SK-N-SH treated with all-trans-retinoic acid at 6 μM for 48 hours (cell line): ENCODE data around the gene ENDOG.

Experiments used
- ATAC-seq: fragments of 200-7000 bp; cut with Tn5 transposase; 3 replicates; pipeline ENCODE4 v1.9.1; 2020; ENCODE audit warnings: mild to moderate bottlenecking, moderate library complexity
- ARNTL ChIP-seq: fragments of 450-650 bp; formaldehyde crosslinking; IDR thresholded peaks from 2 replicates; pipeline ENCODE4 v1.5.0; 2020; ENCODE audit warnings: low read depth, mild to moderate bottlenecking, moderate library complexity, borderline replicate concordance
- BACH2 ChIP-seq: fragments of 250-450 bp; sonication (Bioruptor Pico); IDR thresholded peaks from 2 replicates; pipeline ENCODE4 v1.9.0; 2021; ENCODE audit warnings: mild to moderate bottlenecking, borderline replicate concordance
- CSDC2 ChIP-seq: fragments of 250-450 bp; sonication (Bioruptor Pico); IDR thresholded peaks from 2 replicates; pipeline ENCODE4 v1.5.0; 2020; ENCODE audit warnings: mild to moderate bottlenecking, moderate library complexity
- CSRNP3 ChIP-seq: fragments of 250-450 bp; sonication (Bioruptor Pico); IDR thresholded peaks from 2 replicates; pipeline ENCODE4 v1.5.1; 2021; ENCODE audit warnings: mild to moderate bottlenecking, moderate library complexity
- ESRRG ChIP-seq: fragments of 250-450 bp; sonication (Bioruptor Pico); IDR thresholded peaks from 2 replicates; pipeline ENCODE4 v1.6.1; 2021; ENCODE audit warnings: mild to moderate bottlenecking
- GLIS3 ChIP-seq: fragments of 250-450 bp; sonication (Bioruptor Pico); IDR thresholded peaks from 2 replicates; pipeline ENCODE4 v1.5.0; 2020; ENCODE audit warnings: mild to moderate bottlenecking, moderate library complexity
- ISL1 ChIP-seq: fragments of 250-450 bp; sonication (Bioruptor Pico); IDR thresholded peaks from 2 replicates; pipeline ENCODE4 v2.1.2; 2022; ENCODE audit warnings: mild to moderate bottlenecking, moderate library complexity
- OSR1 ChIP-seq: fragments of 250-450 bp; sonication (Bioruptor Pico); IDR thresholded peaks from 2 replicates; pipeline ENCODE4 v1.8.0; 2022; ENCODE audit warnings: moderate library complexity, mild to moderate bottlenecking, inconsistent platforms
- PATZ1 ChIP-seq: fragments of 250-450 bp; sonication (Bioruptor Pico); IDR thresholded peaks from 2 replicates; pipeline ENCODE4 v1.8.0; 2020; ENCODE audit warnings: mild to moderate bottlenecking, moderate library complexity, borderline replicate concordance
- POU6F1 ChIP-seq: fragments of 250-450 bp; sonication (Bioruptor Pico); IDR thresholded peaks from 2 replicates; pipeline ENCODE4 v1.8.0; 2021; ENCODE audit warnings: low read depth, mild to moderate bottlenecking, moderate library complexity, borderline replicate concordance
- PPARA ChIP-seq: fragments of 250-450 bp; sonication (Bioruptor Pico); IDR thresholded peaks from 2 replicates; pipeline ENCODE4 v1.5.0; 2020; ENCODE audit warnings: mild to moderate bottlenecking, borderline replicate concordance
- RARB ChIP-seq: fragments of 250-450 bp; sonication (Bioruptor Pico); IDR thresholded peaks from 2 replicates; pipeline ENCODE4 v1.8.0; 2021; ENCODE audit warnings: mild to moderate bottlenecking, moderate library complexity
- SNAI2 ChIP-seq: fragments of 250-450 bp; sonication (Bioruptor Pico); IDR thresholded peaks from 2 replicates; pipeline ENCODE4 v1.5.0; 2020; ENCODE audit warnings: mild to moderate bottlenecking, moderate library complexity
- TOX ChIP-seq: fragments of 250-450 bp; sonication (Bioruptor Pico); IDR thresholded peaks from 2 replicates; pipeline ENCODE4 v1.8.0; 2021; ENCODE audit warnings: mild to moderate bottlenecking, moderate library complexity, borderline replicate concordance
- TSHZ2 ChIP-seq: fragments of 250-450 bp; sonication (Bioruptor Pico); IDR thresholded peaks from 2 replicates; pipeline ENCODE4 v1.5.0; 2020; ENCODE audit warnings: mild to moderate bottlenecking, moderate library complexity
- ZC3H10 ChIP-seq: fragments of 250-450 bp; sonication (Bioruptor Pico); IDR thresholded peaks from 2 replicates; pipeline ENCODE4 v1.5.1; 2021; ENCODE audit warnings: mild to moderate bottlenecking, moderate library complexity
- ZFP3 ChIP-seq: fragments of 250-450 bp; sonication (Bioruptor Pico); IDR thresholded peaks from 2 replicates; pipeline ENCODE4 v1.5.0; 2020; ENCODE audit warnings: mild to moderate bottlenecking, moderate library complexity
- ZFP30 ChIP-seq: fragments of 450-650 bp; formaldehyde crosslinking; IDR thresholded peaks from 2 replicates; pipeline ENCODE4 v1.5.0; 2022; ENCODE audit warnings: mild to moderate bottlenecking, moderate library complexity
- ZNF565 ChIP-seq: fragments of 450-650 bp; formaldehyde crosslinking; conservative IDR thresholded peaks from 2 replicates; pipeline ENCODE4 v1.5.0; 2020; ENCODE audit warnings: low read depth, mild to moderate bottlenecking, moderate library complexity
- ZNF70 ChIP-seq: fragments of 450-650 bp; formaldehyde crosslinking; IDR thresholded peaks from 2 replicates; pipeline ENCODE4 v1.5.0; 2020; ENCODE audit warnings: mild to moderate bottlenecking, moderate library complexity
- ZNF8 ChIP-seq: fragments of 450-650 bp; formaldehyde crosslinking; IDR thresholded peaks from 2 replicates; pipeline ENCODE4 v1.5.0; 2020; ENCODE audit warnings: mild to moderate bottlenecking, moderate library complexity

ENDOG gene

GRCh38 chr9:128821584-128822406, 3.5 kb downstream of the ENDOG start:
- no peak for TF ChIP-seq ZFP30 (CRISPR knock-in tag)
- no peak for TF ChIP-seq ZFP3 (CRISPR knock-in tag)
- TF ChIP-seq ZNF8 (CRISPR knock-in tag) = no peak
- TF ChIP-seq RARB (CRISPR knock-in tag) = no peak
- TF ChIP-seq ZNF70 (CRISPR knock-in tag) = no peak
- no peak for ATAC-seq

- TF ChIP-seq GLIS3 (no peak), ZNF8 (CRISPR knock-in tag) (no peak), POU6F1 (CRISPR knock-in tag) (no peak), SNAI2 (CRISPR knock-in tag) (no peak), OSR1 (CRISPR knock-in tag) (no peak), TSHZ2 (no peak), BACH2 (no peak), TOX (no peak), ZC3H10 (CRISPR knock-in tag) (no peak)
- no peak for ATAC-seq
These were observed 4.2 kb downstream of the ENDOG start for GRCh38 chr9:128822407-128823042.

- no peak for ATAC-seq
- TF ChIP-seq GLIS3 = no peak
- TF ChIP-seq PATZ1 (CRISPR knock-in tag) = no peak
- TF ChIP-seq PPARA (CRISPR knock-in tag) = no peak
- no peak for TF ChIP-seq ESRRG (CRISPR knock-in tag)
- TF ChIP-seq SNAI2 (CRISPR knock-in tag) = no peak
- TF ChIP-seq ZFP30 (CRISPR knock-in tag) = no peak
- TF ChIP-seq CSRNP3 (CRISPR knock-in tag) = no peak
- no peak for TF ChIP-seq ZC3H10 (CRISPR knock-in tag)
- TF ChIP-seq TOX = no peak
- TF ChIP-seq POU6F1 (CRISPR knock-in tag) = no peak
- no peak for TF ChIP-seq ARNTL (CRISPR knock-in tag)
- no peak for TF ChIP-seq ZNF8 (CRISPR knock-in tag)
- TF ChIP-seq CSDC2 (CRISPR knock-in tag) = no peak
- no peak for TF ChIP-seq BACH2
- no peak for TF ChIP-seq ZFP3 (CRISPR knock-in tag)
- no peak for TF ChIP-seq RARB (CRISPR knock-in tag)
- no peak for TF ChIP-seq ZNF70 (CRISPR knock-in tag)
- no peak for TF ChIP-seq ZNF565 (CRISPR knock-in tag)
- no peak for TF ChIP-seq ISL1 (CRISPR knock-in tag)
These were observed 5.1 kb downstream of the ENDOG start for GRCh38 chr9:128823362-128823902.
